Mesenchymal stem cell (in vitro differentiated cells and primary cell): ENCODE data around the gene PDP2.

ENCODE experiments used
- DNase-seq: peaks from one replicate; pipeline ENCODE4 v3.0.0-alpha.2; 2013
- H2AFZ ChIP-seq: one replicate; pipeline ENCODE4 v1.6.1; 2013; ENCODE audit warnings: low read depth, mild to moderate bottlenecking, control low read depth, inconsistent platforms, low read length, moderate library complexity
- H2AK5ac ChIP-seq: 2 replicates; pipeline ENCODE4 v1.6.1; 2013; ENCODE audit warnings: low read length, moderate library complexity, mild to moderate bottlenecking, inconsistent platforms; ENCODE audit not compliant: severe bottlenecking
- H2BK120ac ChIP-seq: one replicate; pipeline ENCODE4 v1.6.1; 2013; ENCODE audit warnings: low read depth, mild to moderate bottlenecking, inconsistent platforms, low read length, moderate library complexity
- H2BK12ac ChIP-seq, 2 experiments: one replicate each; pipeline ENCODE4 v1.6.1; 2013; ENCODE audit warnings: inconsistent platforms in 2 of 2, low read length in 2 of 2, mild to moderate bottlenecking in 2 of 2, moderate library complexity in 2 of 2, control low read depth in 1 of 2
- H2BK15ac ChIP-seq: one replicate; pipeline ENCODE4 v1.6.1; 2013; ENCODE audit warnings: mild to moderate bottlenecking, low read depth, inconsistent platforms; ENCODE audit not compliant: poor library complexity, severe bottlenecking
- H2BK5ac ChIP-seq: 2 replicates; pipeline ENCODE4 v1.6.1; 2013; ENCODE audit warnings: low read depth, mild to moderate bottlenecking, low read length, control low read depth, inconsistent platforms; ENCODE audit not compliant: poor library complexity, severe bottlenecking
- H3K14ac ChIP-seq, 2 experiments: one replicate each; pipeline ENCODE4 v1.6.1; 2013; ENCODE audit warnings: inconsistent platforms in 2 of 2, low read length in 2 of 2, control low read depth in 1 of 2, mild to moderate bottlenecking in 1 of 2, moderate library complexity in 1 of 2
- H3K18ac ChIP-seq, 2 experiments: one replicate each; pipeline ENCODE4 v1.6.1; 2013; ENCODE audit warnings: inconsistent platforms in 2 of 2, low read length in 2 of 2, control low read depth in 1 of 2, low read depth in 1 of 2, mild to moderate bottlenecking in 1 of 2
- H3K23ac ChIP-seq, 2 experiments: one replicate each; pipeline ENCODE4 v1.6.1; 2013; ENCODE audit warnings: inconsistent platforms in 2 of 2, low read length in 2 of 2, mild to moderate bottlenecking in 2 of 2, moderate library complexity in 2 of 2, control low read depth in 1 of 2
- H3K27ac ChIP-seq: 2 replicates; pipeline ENCODE4 v1.5.1; 2013; ENCODE audit warnings: mild to moderate bottlenecking, moderate library complexity, low read length, control low read depth, inconsistent platforms; ENCODE audit not compliant: poor library complexity, severe bottlenecking
- H3K27me3 ChIP-seq, 2 experiments: 2 replicates each; pipeline versions ENCODE4 v1.6.1 to v1.7.0; 2013; ENCODE audit warnings: low read length in 2 of 2, mild to moderate bottlenecking in 2 of 2, moderate library complexity in 2 of 2, control low read depth in 1 of 2, inconsistent platforms in 1 of 2; ENCODE audit not compliant: control insufficient read depth in 1 of 2, insufficient read depth in 1 of 2
- H3K36me3 ChIP-seq, 2 experiments: 2 replicates each; pipeline versions ENCODE4 v1.6.1 to v1.7.0; 2013; ENCODE audit warnings: low read length in 2 of 2, control low read depth in 1 of 2, inconsistent platforms in 1 of 2, low read depth in 1 of 2, mild to moderate bottlenecking in 1 of 2; ENCODE audit not compliant: insufficient read depth in 2 of 2, control insufficient read depth in 1 of 2
- H3K4ac ChIP-seq, 2 experiments: one replicate each; pipeline ENCODE4 v1.6.1; 2013; ENCODE audit warnings: inconsistent platforms in 2 of 2, low read length in 2 of 2, mild to moderate bottlenecking in 2 of 2, moderate library complexity in 2 of 2, control low read depth in 1 of 2, low read depth in 1 of 2
- H3K4me1 ChIP-seq: 2 replicates; pipeline ENCODE4 v1.6.1; 2013; ENCODE audit warnings: low read depth, low read length, control low read depth; ENCODE audit not compliant: control insufficient read depth, insufficient read depth
- H3K4me2 ChIP-seq: 2 replicates; pipeline ENCODE4 v1.6.1; 2013; ENCODE audit warnings: low read length, mild to moderate bottlenecking, inconsistent platforms; ENCODE audit not compliant: poor library complexity, severe bottlenecking
- H3K4me3 ChIP-seq, 2 experiments: 2 replicates each; pipeline versions ENCODE4 v1.5.1 to v1.7.0; 2013; ENCODE audit warnings: low read length in 2 of 2, mild to moderate bottlenecking in 2 of 2, control low read depth in 1 of 2, low read depth in 1 of 2; ENCODE audit not compliant: insufficient read depth in 1 of 2
- H3K79me1 ChIP-seq: replicated peaks from 2 replicates; pipeline ENCODE4 v1.6.1; 2013; ENCODE audit warnings: mild to moderate bottlenecking, control low read depth, low read length, inconsistent platforms; ENCODE audit not compliant: poor library complexity, severe bottlenecking
- H3K9ac ChIP-seq: 2 replicates; pipeline ENCODE4 v1.7.0; 2013; ENCODE audit warnings: mild to moderate bottlenecking, low read length, moderate library complexity
- H3K9me3 ChIP-seq: 2 replicates; pipeline ENCODE4 v1.7.0; 2013; ENCODE audit warnings: mild to moderate bottlenecking, low read length; ENCODE audit not compliant: control insufficient read depth
- H4K8ac ChIP-seq: one replicate; pipeline ENCODE4 v1.6.1; 2013; ENCODE audit warnings: inconsistent platforms, mild to moderate bottlenecking, low read length, moderate library complexity
- H4K91ac ChIP-seq: one replicate; pipeline ENCODE4 v1.6.1; 2013; ENCODE audit warnings: mild to moderate bottlenecking, low read length, inconsistent platforms
- WGBS: methylation state at CpG from one replicate; pipeline ENCODE4 v1.1.7; 2013; ENCODE audit warnings: mixed read lengths; 5-methylcytosine and 5-hydroxymethylcytosine counted together

Gene PDP2

DNA sequence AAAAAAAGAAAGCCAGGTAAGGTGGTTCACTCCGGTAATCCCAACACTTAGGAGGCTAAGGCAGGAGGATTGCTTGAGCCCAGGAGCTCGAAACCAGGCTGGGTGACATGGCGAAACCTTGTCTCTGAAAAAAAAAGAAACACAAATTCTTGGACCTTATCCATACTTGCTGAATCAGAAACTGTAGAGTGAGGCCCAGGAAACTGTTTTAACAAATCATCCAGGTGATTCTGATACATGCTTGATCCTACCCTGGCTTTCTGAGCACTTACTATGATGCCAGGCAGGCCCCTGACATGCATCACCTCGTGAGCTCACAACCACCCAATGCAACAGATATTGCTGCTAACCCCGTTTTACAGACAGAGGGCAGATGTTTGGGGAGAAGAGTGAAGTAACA is 45.6 kb upstream of the PDP2 start:
- Histone ChIP-seq H3K4ac (no peak overlapping the region), H3K18ac (no peak overlapping the region), H3K4me3 (no peak overlapping the region), H3K9me3 (no peaks in the 10 kb centered on the region), H3K14ac (no peak overlapping the region), H3K27ac (no peak overlapping the region), H4K91ac (no peak overlapping the region), H2BK15ac (no peak overlapping the region), H2BK5ac (no peak overlapping the region), H3K4me2 (no peak overlapping the region), H4K8ac (no peak overlapping the region), H2AFZ (no peak overlapping the region), H3K9ac (no peak overlapping the region), H2AK5ac (no peak overlapping the region), H3K23ac (no peak overlapping the region), H3K36me3 (no peaks in the 10 kb centered on the region), H3K79me1 (peaks cover 1% of the 10 kb centered on the region), H2BK12ac (no peak overlapping the region), H2BK120ac (no peak overlapping the region), H3K4me1 (peaks cover 2% of the 10 kb centered on the region), H3K27me3 (peaks cover 0 to 3% of the 10 kb centered on the region in 2 experiments)
- no peak for DNase-seq
- 83% methylated on average over 4 of the region's 5 CpGs for WGBS

DNA sequence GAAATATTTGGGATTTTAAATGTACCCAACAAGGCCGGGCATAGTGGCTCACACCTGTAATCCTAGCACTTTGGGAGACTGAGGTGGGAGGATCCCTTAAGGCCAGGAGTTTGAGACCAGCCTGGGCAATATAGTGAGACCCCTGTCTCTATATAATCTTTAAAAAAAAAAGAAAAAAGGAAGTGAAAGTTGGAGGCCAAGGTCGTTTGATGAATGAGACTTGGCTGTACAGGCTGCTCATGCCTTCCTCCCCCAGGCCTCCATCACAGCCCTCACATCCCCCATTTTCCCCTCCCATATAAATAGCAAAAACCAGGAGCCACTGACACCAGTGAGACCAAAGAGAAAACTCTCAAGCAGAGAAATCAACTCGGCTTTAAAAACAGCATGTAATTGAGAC is 39.4 kb upstream of the PDP2 start:
- peaks cover 30 to 48% of the 10 kb centered on the region in 2 experiments for H3K27me3 ChIP-seq
- DNase-seq: no peak
- no peak overlapping the region for H3K4me2 ChIP-seq
- no peaks in the 10 kb centered on the region for H3K79me1 ChIP-seq
- no peak overlapping the region for H2BK5ac ChIP-seq
- no peak overlapping the region for H2AFZ ChIP-seq
- no peak overlapping the region for H3K4me3 ChIP-seq
- no peak overlapping the region for H4K8ac ChIP-seq
- H2BK15ac ChIP-seq: no peak overlapping the region
- H3K4me1 ChIP-seq: peaks cover 20% of the 10 kb centered on the region
- no peak overlapping the region for H3K4ac ChIP-seq
- no peak overlapping the region for H2BK12ac ChIP-seq
- WGBS: 48% methylated on average over 3 of the region's 3 CpGs
- H3K9me3 ChIP-seq: no peaks in the 10 kb centered on the region
- H4K91ac ChIP-seq: no peak overlapping the region
- H3K14ac ChIP-seq: no peak overlapping the region
- no peak overlapping the region for H2BK120ac ChIP-seq
- H3K18ac ChIP-seq: no peak overlapping the region
- H2AK5ac ChIP-seq: no peak overlapping the region
- H3K36me3 ChIP-seq: peaks cover 0 to 5% of the 10 kb centered on the region in 2 experiments
- H3K23ac ChIP-seq: no peak overlapping the region
- H3K27ac ChIP-seq: no peak overlapping the region
- no peak overlapping the region for H3K9ac ChIP-seq

DNA sequence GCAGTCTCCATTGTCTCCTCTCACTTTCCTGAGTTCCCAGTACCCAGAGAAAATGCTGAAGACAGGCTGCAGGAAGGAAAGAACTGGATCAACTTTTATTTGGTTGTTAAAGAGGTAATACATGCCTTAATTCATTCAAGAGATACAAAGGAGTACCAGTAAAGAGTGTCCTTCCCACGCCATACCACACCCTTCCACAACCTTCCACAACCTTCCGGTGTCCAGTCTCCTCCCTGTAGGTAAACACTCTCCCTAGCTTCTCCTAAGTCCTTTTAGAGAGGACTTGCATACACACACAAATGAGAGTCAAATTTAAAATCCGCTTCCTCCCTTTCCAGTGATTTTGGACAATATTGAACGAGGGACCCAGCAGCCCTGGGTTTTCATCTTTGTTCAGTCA is 38.9 kb upstream of the PDP2 start:
- Histone ChIP-seq H3K9me3 (no peaks in the 10 kb centered on the region), H3K4ac (no peak overlapping the region), H2BK5ac (no peak overlapping the region), H4K8ac (no peak overlapping the region), H3K79me1 (no peaks in the 10 kb centered on the region), H3K4me1 (peaks cover 21% of the 10 kb centered on the region), H2BK12ac (no peak overlapping the region), H3K18ac (no peak overlapping the region), H3K27me3 (peaks cover 35 to 53% of the 10 kb centered on the region in 2 experiments), H2BK120ac (no peak overlapping the region), H3K23ac (no peak overlapping the region), H2AFZ (no peak overlapping the region), H3K36me3 (peaks cover 0 to 5% of the 10 kb centered on the region in 2 experiments), H3K4me3 (no peak overlapping the region), H3K27ac (no peak overlapping the region), H2AK5ac (no peak overlapping the region), H3K4me2 (no peak overlapping the region), H3K14ac (no peak overlapping the region), H4K91ac (no peak overlapping the region), H2BK15ac (no peak overlapping the region), H3K9ac (no peak overlapping the region)
- WGBS: 91% methylated on average over 4 of the region's 4 CpGs
- DNase-seq: no peak

DNA sequence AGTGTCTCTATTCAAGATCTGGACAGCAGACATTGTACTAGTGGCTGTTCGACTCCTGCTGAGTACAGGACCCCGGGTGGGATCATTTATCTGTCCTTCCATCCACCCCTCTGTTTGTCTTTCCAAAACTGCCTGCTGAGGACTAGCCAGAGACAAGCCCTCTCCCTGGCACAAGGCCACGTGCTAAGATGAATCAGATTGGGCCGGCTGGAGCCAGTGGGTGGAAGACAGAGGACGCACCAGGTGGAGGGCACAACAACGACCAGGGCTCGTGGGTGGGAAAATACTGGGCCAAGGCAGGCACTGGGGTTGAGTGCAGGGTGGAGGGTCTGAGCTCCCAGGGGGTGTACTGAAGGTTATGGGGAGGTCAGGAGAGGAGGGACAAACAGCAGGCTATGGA is 37.5 kb upstream of the PDP2 start:
- H2AFZ ChIP-seq: no peak overlapping the region
- WGBS: 87% methylated on average over 7 of the region's 7 CpGs
- H3K9ac ChIP-seq: no peak overlapping the region
- H2BK12ac ChIP-seq: no peak overlapping the region
- H3K27me3 ChIP-seq: peaks cover 49 to 67% of the 10 kb centered on the region in 2 experiments
- no peak overlapping the region for H3K27ac ChIP-seq
- no peak overlapping the region for H3K4me3 ChIP-seq
- no peak overlapping the region for H2BK5ac ChIP-seq
- no peak overlapping the region for H3K18ac ChIP-seq
- H3K4ac ChIP-seq: no peak overlapping the region
- no peak overlapping the region for H2AK5ac ChIP-seq
- H3K79me1 ChIP-seq: no peaks in the 10 kb centered on the region
- H2BK15ac ChIP-seq: no peak overlapping the region
- H3K9me3 ChIP-seq: no peaks in the 10 kb centered on the region
- DNase-seq: no peak
- H4K8ac ChIP-seq: no peak overlapping the region
- H3K36me3 ChIP-seq: peaks cover 0 to 5% of the 10 kb centered on the region in 2 experiments
- H3K14ac ChIP-seq: no peak overlapping the region
- H3K23ac ChIP-seq: no peak overlapping the region
- no peak overlapping the region for H4K91ac ChIP-seq
- no peak overlapping the region for H3K4me2 ChIP-seq
- H3K4me1 ChIP-seq: peaks cover 21% of the 10 kb centered on the region
- no peak overlapping the region for H2BK120ac ChIP-seq
